Measurements from ENCODE around the gene BPIFB4.

DNA sequence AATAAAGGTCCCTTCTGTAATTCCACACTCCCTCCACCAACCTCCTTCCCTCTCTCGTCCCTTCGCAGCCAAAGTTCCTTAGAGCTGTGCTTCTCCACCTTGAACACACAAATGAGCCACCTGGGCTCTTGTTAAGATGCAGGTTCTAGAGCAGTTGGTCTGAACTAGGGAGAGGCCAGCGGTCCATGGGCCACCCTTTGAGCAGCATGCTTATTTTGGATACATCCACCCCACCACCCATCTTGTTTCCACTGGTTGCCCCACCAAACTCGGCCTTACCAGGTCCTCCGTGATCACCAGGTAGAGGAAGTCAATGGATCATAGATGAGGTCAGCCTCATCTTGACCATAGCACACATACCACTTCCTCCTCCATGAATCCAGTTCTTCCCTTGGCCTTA lies 81.2 kb downstream of the BPIFB4 start:
- TF ChIP-seq, protein P1, sequence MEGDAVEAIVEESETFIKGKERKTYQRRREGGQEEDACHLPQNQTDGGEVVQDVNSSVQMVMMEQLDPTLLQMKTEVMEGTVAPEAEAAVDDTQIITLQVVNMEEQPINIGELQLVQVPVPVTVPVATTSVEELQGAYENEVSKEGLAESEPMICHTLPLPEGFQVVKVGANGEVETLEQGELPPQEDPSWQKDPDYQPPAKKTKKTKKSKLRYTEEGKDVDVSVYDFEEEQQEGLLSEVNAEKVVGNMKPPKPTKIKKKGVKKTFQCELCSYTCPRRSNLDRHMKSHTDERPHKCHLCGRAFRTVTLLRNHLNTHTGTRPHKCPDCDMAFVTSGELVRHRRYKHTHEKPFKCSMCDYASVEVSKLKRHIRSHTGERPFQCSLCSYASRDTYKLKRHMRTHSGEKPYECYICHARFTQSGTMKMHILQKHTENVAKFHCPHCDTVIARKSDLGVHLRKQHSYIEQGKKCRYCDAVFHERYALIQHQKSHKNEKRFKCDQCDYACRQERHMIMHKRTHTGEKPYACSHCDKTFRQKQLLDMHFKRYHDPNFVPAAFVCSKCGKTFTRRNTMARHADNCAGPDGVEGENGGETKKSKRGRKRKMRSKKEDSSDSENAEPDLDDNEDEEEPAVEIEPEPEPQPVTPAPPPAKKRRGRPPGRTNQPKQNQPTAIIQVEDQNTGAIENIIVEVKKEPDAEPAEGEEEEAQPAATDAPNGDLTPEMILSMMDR (IDR thresholded peaks at IDR 0.05): no peak
- TF ChIP-seq EZH2 (IDR thresholded peaks at IDR 0.05; ENCODE audit: borderline replicate concordance, insufficient read depth, low read depth, low read length, poor library complexity, severe bottlenecking): no peak
